Left ventricle myocardium superior (tissue), 1 donor: Measurements from ENCODE around the gene ABCC4. TPM values are rescaled to one million over a fixed set of nuclear protein-coding genes. Genes with fewer than 3 reads are reported as not detected.

ENCODE experiments used
- ATAC-seq: fragments of 200-7000 bp; cut with Tn5 transposase; one replicate; pipeline ENCODE4 v1.9.1; 2020; ENCODE audit warnings: mild to moderate bottlenecking, moderate library complexity
- DNase-seq: peaks from one replicate; pipeline ENCODE4 v3.0.0-alpha.2; 2020
- intact Hi-C: fragments of 100-400 bp; cut with micrococcal nuclease; formaldehyde crosslinking; loops from one replicate; pipeline ENCODE4 v1.11.0; 2022
- total RNA-seq: library from RNA; stranded (reverse); fragmentation: NEBNext Ultra II Directional; extraction: Animal tissue kit (Norgen Biotek cat#: 25700); gene quantifications from one replicate; pipeline ENCODE4 v1.2.1, GENCODE V29; 2021
- donor health status: DM: no; HTN: yes; CAD: no; lungs with severe emphysema.

ABCC4 gene
- total RNA-seq, 1 donor from 2014 or later = 3.3 TPM

- intact Hi-C loops = no loop called here
- no peak for ATAC-seq
- DNase-seq = no peak
Observed at GRCh38 chr13:95044452-95045205, 256.6 kb downstream of the ABCC4 start.

- intact Hi-C loops = no loop called here
- DNase-seq (no peak), ATAC-seq (no peak)
Observed at GRCh38 chr13:95039415-95039814, 261.8 kb downstream of the ABCC4 start.

- intact Hi-C loops = no loop called here
- ATAC-seq (no peak), DNase-seq (no peak)
Observed at GRCh38 chr13:95038949-95039348, 262.3 kb downstream of the ABCC4 start.

- intact Hi-C loops = no loop called here
- no peak for DNase-seq
Observed at GRCh38 chr13:95035311-95036109, 265.7 kb downstream of the ABCC4 start.

GRCh38 chr13:95033890-95034289, 267.4 kb downstream of the ABCC4 start:
- intact Hi-C loops = no loop called here
- DNase-seq = no peak
- no peak for ATAC-seq

More at GRCh38 chr13:95035311-95036109, 265.7 kb downstream of the ABCC4 start:
- no peak for ATAC-seq

- no peak for DNase-seq
- intact Hi-C loops = no loop called here
- no peak for ATAC-seq
Observed at GRCh38 chr13:95032121-95032520, 269.1 kb downstream of the ABCC4 start.

- ATAC-seq = no peak
- intact Hi-C loops = no loop called here
Observed at GRCh38 chr13:95030821-95031343, 270.4 kb downstream of the ABCC4 start.

GRCh38 chr13:95027638-95028037, 273.6 kb downstream of the ABCC4 start:
- ATAC-seq (no peak), DNase-seq (no peak)
- intact Hi-C loops = no loop called here

More at GRCh38 chr13:95030821-95031343, 270.4 kb downstream of the ABCC4 start:
- no peak for DNase-seq

- ATAC-seq = no peak
- DNase-seq = no peak
- intact Hi-C loops = no loop called here
Observed at GRCh38 chr13:95025116-95025515, 276.1 kb downstream of the ABCC4 start.

GRCh38 chr13:95023405-95023804, 277.8 kb downstream of the ABCC4 start:
- intact Hi-C loops = no loop called here
- DNase-seq (no peak), ATAC-seq (no peak)

- no peak for ATAC-seq
- no peak for DNase-seq
- intact Hi-C loops = no loop called here
Observed at GRCh38 chr13:95020298-95020987, 280.8 kb downstream of the ABCC4 start.

GRCh38 chr13:95019886-95020285, 281.4 kb downstream of the ABCC4 start:
- no peak for ATAC-seq
- intact Hi-C loops = no loop called here

GRCh38 chr13:95007322-95007721, 293.9 kb downstream of the ABCC4 start:
- DNase-seq (no peak), ATAC-seq (no peak)
- intact Hi-C loops = no loop called here

More at GRCh38 chr13:95019886-95020285, 281.4 kb downstream of the ABCC4 start:
- no peak for DNase-seq

GRCh38 chr13:95005300-95005699, 296.0 kb downstream of the ABCC4 start:
- intact Hi-C loops = no loop called here
- no peak for ATAC-seq

GRCh38 chr13:95003019-95003813, 298.0 kb downstream of the ABCC4 start:
- no peak for ATAC-seq
- no peak for DNase-seq
- intact Hi-C loops = no loop called here

More at GRCh38 chr13:95005300-95005699, 296.0 kb downstream of the ABCC4 start:
- DNase-seq = no peak

GRCh38 chr13:95002126-95002525, 299.1 kb downstream of the ABCC4 start:
- DNase-seq (no peak), ATAC-seq (no peak)
- intact Hi-C loops = no loop called here

- no peak for DNase-seq
- ATAC-seq = no peak
- intact Hi-C loops = no loop called here
Observed at GRCh38 chr13:94999871-95000270, 301.4 kb downstream of the ABCC4 start.

GRCh38 chr13:94997126-94997525, 304.1 kb downstream of the ABCC4 start:
- intact Hi-C loops = no loop called here
- ATAC-seq (no peak), DNase-seq (no peak)

- DNase-seq = no peak
- intact Hi-C loops = no loop called here
- ATAC-seq = no peak
Observed at GRCh38 chr13:94996445-94996844, 304.8 kb downstream of the ABCC4 start.
